NCI-H460 (cell line): ENCODE data around the gene CCDC172. TPM values are rescaled to one million over a fixed set of nuclear protein-coding genes. Genes with fewer than 3 reads are reported as not detected.

Experiments used
- DNase-seq: peaks from one replicate; pipeline ENCODE4 v3.0.0-alpha.2; 2016; ENCODE audit warnings: low read depth; ENCODE audit errors: extremely low read depth
- polyA plus RNA-seq: library from polyadenylated mRNA; depleted of rRNA; stranded (reverse); fragments of >200 nt; gene quantifications from 2 replicates; pipeline ENCODE4 v1.2.3, GENCODE V29; 2014; cell fraction: nucleus; rRNA removed
- total RNA-seq: library from RNA; depleted of rRNA; stranded (reverse); fragments of >200 nt; shearing (Covaris generic); gene quantifications from 2 replicates; pipeline ENCODE4 v1.2.3, GENCODE V29; 2014; rRNA removed

The CCDC172 gene
- total RNA-seq: not detected in 2 replicates
- polyA plus RNA-seq: not detected in 2 replicates

GRCh38 chr10:116324227-116324950 is at the start of gene CCDC172:
TSS of gene CCDC172 (plus strand) at chr10:116324448. CDS start at chr10:116325012, 564 bp downstream.
- DNase-seq: no peak

- DNase-seq: no peak
Observed at GRCh38 chr10:116276981-116277380, 47.3 kb upstream of the CCDC172 start.

- no peak for DNase-seq
Observed at GRCh38 chr10:116278846-116279245, 45.4 kb upstream of the CCDC172 start.

GRCh38 chr10:116281775-116282174 is 42.5 kb upstream of the CCDC172 start:
- DNase-seq: no peak

GRCh38 chr10:116286626-116287200 is 37.5 kb upstream of the CCDC172 start:
- no peak for DNase-seq

GRCh38 chr10:116287906-116288501 is 36.2 kb upstream of the CCDC172 start:
- DNase-seq: peak; percentile 34

GRCh38 chr10:116289652-116290051 is 34.6 kb upstream of the CCDC172 start:
- no peak for DNase-seq

GRCh38 chr10:116292493-116292892 is 31.8 kb upstream of the CCDC172 start:
- DNase-seq: no peak

- no peak for DNase-seq
Observed at GRCh38 chr10:116296291-116296721, 27.9 kb upstream of the CCDC172 start.

- DNase-seq: no peak
Observed at GRCh38 chr10:116298586-116298985, 25.7 kb upstream of the CCDC172 start.

GRCh38 chr10:116300542-116300941 is 23.7 kb upstream of the CCDC172 start:
- no peak for DNase-seq

GRCh38 chr10:116304923-116305322 is 19.3 kb upstream of the CCDC172 start:
- no peak for DNase-seq

- DNase-seq: no peak
Observed at GRCh38 chr10:116306847-116307246, 17.4 kb upstream of the CCDC172 start.

- DNase-seq: no peak
Observed at GRCh38 chr10:116307455-116307854, 16.8 kb upstream of the CCDC172 start.

GRCh38 chr10:116311016-116311415 is 13.2 kb upstream of the CCDC172 start:
- DNase-seq: no peak

- DNase-seq: no peak
Observed at GRCh38 chr10:116311706-116312490, 12.3 kb upstream of the CCDC172 start.

GRCh38 chr10:116312548-116312947 is 11.7 kb upstream of the CCDC172 start:
- no peak for DNase-seq

- DNase-seq: no peak
Observed at GRCh38 chr10:116316503-116316902, 7.7 kb upstream of the CCDC172 start.

- no peak for DNase-seq
Observed at GRCh38 chr10:116324951-116325635, 845 bp downstream of the CCDC172 start.

GRCh38 chr10:116325987-116326386 is 1.7 kb downstream of the CCDC172 start:
- no peak for DNase-seq
